Transverse colon (tissue), 3 donors: Measurements from ENCODE around the gene COQ8B.

Source experiments
- POLR2A ChIP-seq: fragments of 450-650 bp; IDR thresholded peaks from one replicate; pipeline ENCODE4 v1.6.1; 2016; ENCODE audit warnings: antibody characterized with exemption, mild to moderate bottlenecking, moderate library complexity
- TF ChIP-seq, protein P1 (sequence below), 5 experiments: fragments of 200-600 bp in 3 of 5; fragments of 450-650 bp in 2 of 5; sonication (generic) in 3 of 5; IDR thresholded peaks; 1 replicate in 2 of 5; 2 replicates in 3 of 5; pipeline ENCODE4 v1.5.1; 2016 to 2017; ENCODE audit warnings: antibody characterized with exemption in 5 of 5, inconsistent platforms in 3 of 5, mild to moderate bottlenecking in 2 of 5, moderate library complexity in 1 of 5

DNA sequence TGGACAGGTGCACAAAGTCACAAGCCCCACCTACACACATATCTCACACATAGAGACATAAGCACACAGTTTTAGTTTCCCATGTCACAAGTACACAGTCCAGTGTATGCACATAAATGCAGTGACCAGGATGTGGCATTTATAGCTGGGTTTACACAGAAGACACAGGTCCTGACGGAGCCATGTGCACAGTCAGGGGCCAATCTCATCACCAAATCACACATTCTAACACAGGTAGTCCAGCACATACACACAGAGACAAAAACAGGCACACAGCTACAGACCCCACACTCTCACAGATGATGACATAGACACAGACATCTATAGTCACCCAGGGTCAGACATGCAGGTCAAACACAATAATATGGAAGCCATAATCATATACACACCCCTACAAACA lies 28.4 kb downstream of the COQ8B start:
- TF ChIP-seq POLR2A: no peak
- TF ChIP-seq, protein P1, sequence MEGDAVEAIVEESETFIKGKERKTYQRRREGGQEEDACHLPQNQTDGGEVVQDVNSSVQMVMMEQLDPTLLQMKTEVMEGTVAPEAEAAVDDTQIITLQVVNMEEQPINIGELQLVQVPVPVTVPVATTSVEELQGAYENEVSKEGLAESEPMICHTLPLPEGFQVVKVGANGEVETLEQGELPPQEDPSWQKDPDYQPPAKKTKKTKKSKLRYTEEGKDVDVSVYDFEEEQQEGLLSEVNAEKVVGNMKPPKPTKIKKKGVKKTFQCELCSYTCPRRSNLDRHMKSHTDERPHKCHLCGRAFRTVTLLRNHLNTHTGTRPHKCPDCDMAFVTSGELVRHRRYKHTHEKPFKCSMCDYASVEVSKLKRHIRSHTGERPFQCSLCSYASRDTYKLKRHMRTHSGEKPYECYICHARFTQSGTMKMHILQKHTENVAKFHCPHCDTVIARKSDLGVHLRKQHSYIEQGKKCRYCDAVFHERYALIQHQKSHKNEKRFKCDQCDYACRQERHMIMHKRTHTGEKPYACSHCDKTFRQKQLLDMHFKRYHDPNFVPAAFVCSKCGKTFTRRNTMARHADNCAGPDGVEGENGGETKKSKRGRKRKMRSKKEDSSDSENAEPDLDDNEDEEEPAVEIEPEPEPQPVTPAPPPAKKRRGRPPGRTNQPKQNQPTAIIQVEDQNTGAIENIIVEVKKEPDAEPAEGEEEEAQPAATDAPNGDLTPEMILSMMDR (IDR thresholded peaks at IDR 0.05): no peak
